Brain pericyte (primary cell): ENCODE results near the gene RNF152.

Experiments
- DNase-seq: peaks from one replicate; pipeline ENCODE4 v3.0.0-alpha.2; 2012; ENCODE audit warnings: low read depth, low spot score

Gene RNF152

GRCh38 chr18:61894751-61895524 is 2.1 kb upstream of the RNF152 start:
- no peak for DNase-seq

DNA sequence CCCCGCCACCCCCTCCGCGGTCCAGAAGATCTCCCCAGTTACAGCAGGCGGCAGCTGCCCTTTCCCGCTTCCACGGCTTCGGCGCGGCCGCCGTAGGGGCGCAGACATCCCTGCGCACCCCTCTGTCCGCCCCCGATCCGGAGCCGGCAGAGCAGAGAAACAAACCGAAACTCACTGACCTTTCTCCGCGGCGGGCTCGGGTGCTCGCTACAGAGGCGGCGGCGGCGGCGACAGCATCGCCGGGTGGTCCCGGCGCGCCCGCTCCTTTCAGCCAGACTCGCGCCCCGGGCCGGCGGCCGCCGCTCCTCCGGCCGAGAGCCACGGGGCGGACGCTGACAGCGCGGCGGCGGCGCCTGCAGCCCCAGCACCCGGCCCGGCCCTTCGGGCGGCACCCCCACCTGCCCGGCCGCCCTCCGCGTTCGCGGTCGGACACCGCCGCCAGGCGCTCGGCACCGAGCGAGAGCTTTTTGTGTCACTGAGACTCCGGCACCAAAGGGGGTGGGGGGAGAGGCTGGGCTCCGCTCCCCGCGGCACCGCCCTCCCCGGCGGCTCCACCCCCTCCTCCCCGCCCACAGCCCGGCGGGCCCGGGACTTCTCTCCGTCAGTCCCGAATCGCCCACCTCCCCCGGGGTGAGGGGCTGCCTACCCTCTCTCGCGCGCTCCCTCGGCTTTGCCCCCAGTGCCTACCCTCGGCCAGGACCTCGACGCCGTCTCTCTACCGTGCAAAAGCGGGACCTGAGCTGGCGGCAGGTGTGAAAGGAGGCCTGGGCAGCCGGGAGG is 1.4 kb upstream of the RNF152 start:
- DNase-seq, result no peak

- no peak for DNase-seq
Measured at GRCh38 chr18:61893309-61893970, 633 bp upstream of the RNF152 start.

DNA sequence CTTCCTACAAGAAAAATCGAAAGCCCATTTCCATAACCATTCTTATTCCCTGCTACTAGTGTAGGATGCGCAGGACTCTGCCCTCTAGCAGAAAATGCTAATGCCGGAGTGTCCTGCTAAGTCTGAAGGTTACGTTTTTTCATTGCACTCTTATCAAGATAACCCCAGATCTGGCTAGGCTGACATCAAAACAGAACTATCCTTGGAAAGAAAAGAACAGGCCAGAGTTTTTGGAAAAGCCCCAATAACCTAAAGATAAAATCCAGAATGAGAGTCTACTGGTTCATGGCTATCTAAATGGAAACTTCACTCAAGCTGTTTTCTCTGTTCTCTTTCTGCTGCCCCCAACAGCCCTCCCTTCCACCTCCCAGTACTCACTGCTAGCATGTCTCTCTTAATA is 913 bp downstream of the RNF152 start:
- DNase-seq, result no peak

- DNase-seq, result no peak
Measured at GRCh38 chr18:61891271-61891670, 1.5 kb downstream of the RNF152 start.

- no peak for DNase-seq
Measured at GRCh38 chr18:61890344-61890743, 2.5 kb downstream of the RNF152 start.

GRCh38 chr18:61889541-61889940 is 3.3 kb downstream of the RNF152 start:
- DNase-seq, result no peak

GRCh38 chr18:61888622-61889021 is 4.2 kb downstream of the RNF152 start:
- no peak for DNase-seq

- DNase-seq, result no peak
Measured at GRCh38 chr18:61887838-61888237, 5.0 kb downstream of the RNF152 start.

GRCh38 chr18:61883547-61883946 is 9.3 kb downstream of the RNF152 start:
- DNase-seq, result no peak

GRCh38 chr18:61882296-61883004 is 10.4 kb downstream of the RNF152 start:
- DNase-seq, result no peak

- no peak for DNase-seq
Measured at GRCh38 chr18:61876899-61877298, 15.9 kb downstream of the RNF152 start.

- peak; percentile 82 for DNase-seq
Measured at GRCh38 chr18:61870151-61870550, 22.7 kb downstream of the RNF152 start.

GRCh38 chr18:61869636-61870035 is 23.2 kb downstream of the RNF152 start:
- no peak for DNase-seq

- no peak for DNase-seq
Measured at GRCh38 chr18:61865466-61866175, 27.2 kb downstream of the RNF152 start.

DNA sequence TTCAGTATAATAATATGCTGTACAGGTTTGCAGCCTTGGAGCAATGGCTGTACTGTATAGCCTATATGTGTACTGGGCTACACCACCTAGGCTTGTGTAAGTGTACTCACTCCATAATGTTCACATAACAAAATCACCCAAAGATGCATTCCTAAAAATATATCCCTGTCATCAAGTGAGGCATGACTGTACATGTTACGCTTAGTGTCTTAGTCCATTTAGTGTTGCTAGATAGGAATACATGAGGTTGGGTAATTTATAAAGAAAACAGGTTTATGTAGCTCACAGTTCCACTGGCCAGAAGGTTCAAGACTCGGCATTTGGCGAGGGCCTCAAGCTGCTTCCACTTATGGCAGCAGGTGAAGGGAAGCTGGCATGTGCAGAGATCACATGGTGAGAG is 31.4 kb downstream of the RNF152 start:
- DNase-seq, result no peak

GRCh38 chr18:61860302-61860701 is 32.5 kb downstream of the RNF152 start:
- DNase-seq, result no peak

GRCh38 chr18:61859113-61859512 is 33.7 kb downstream of the RNF152 start:
- no peak for DNase-seq

DNA sequence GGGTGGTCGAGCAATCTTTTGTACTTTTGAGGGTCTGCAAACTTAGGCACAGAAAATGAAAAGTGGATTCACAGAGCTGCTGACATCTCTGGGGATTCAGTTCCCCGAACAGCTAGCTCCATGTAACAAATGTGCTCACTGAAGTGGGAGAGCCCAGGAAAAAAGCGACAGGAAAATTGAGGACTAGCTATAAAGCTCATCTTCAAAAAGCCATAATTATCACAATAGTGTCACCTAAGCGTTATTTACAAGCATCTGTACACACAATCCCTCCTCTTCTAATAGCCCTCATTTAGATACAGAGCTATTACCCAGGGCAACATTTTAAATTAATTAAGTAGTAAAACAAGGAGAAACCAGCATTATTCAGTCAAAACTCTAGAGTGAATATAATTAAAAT is 36.1 kb downstream of the RNF152 start:
- DNase-seq, result no peak

- DNase-seq, result no peak
Measured at GRCh38 chr18:61855449-61856378, 37.1 kb downstream of the RNF152 start.
